Activated naive CD4-positive, alpha-beta T cell treated with anti-CD3 and anti-CD28 coated beads, Interleukin-2, amount 10 ng/mL, durations not matched to agents 7 days and 5 days (primary cell): ENCODE data around the gene POMC.
"Not testable (repeated sequence)": the region's sequence is repeated elsewhere in the genome, so short reads cannot be mapped to it uniquely, and the experiment has no call there.

Experiments used
- CTCF ChIA-PET: fragments of 350-600 bp; sonication (Branson Sonifier 250); formaldehyde crosslinking; loops from one replicate; lab custom pipeline; 2021; ENCODE audit warnings: antibody characterized with exemption; lab: Charles Lee
- DNase-seq: peaks from one replicate; pipeline ENCODE4 v3.0.0-alpha.2; 2020
- H3K27ac Mint-ChIP-seq: one replicate; pipeline ENCODE4 v1.8.0; 2021; ENCODE audit warnings: mild to moderate bottlenecking, moderate library complexity, mixed read lengths
- H3K27me3 Mint-ChIP-seq: one replicate; pipeline ENCODE4 v1.8.0; 2021; ENCODE audit warnings: mild to moderate bottlenecking, mixed read lengths
- H3K36me3 Mint-ChIP-seq: one replicate; pipeline ENCODE4 v1.8.0; 2021; ENCODE audit warnings: mixed read lengths
- H3K4me1 Mint-ChIP-seq: one replicate; pipeline ENCODE4 v1.8.0; 2021; ENCODE audit warnings: mixed read lengths
- H3K4me3 Mint-ChIP-seq: one replicate; pipeline ENCODE4 v1.8.0; 2021; ENCODE audit warnings: mild to moderate bottlenecking, moderate library complexity, mixed read lengths
- H3K9me3 Mint-ChIP-seq: one replicate; pipeline ENCODE4 v1.8.0; 2021; ENCODE audit warnings: mixed read lengths

The POMC gene

GRCh38 chr2:25140535-25140934 is 27.8 kb downstream of the POMC start:
- not testable (repeated sequence) for DNase-seq, H3K27ac Mint-ChIP-seq, H3K4me3 Mint-ChIP-seq, H3K36me3 Mint-ChIP-seq, H3K9me3 Mint-ChIP-seq, H3K4me1 Mint-ChIP-seq
- CTCF ChIA-PET, result interaction anchor here (2.3 kb wide), 1 partner anchor 12 kb away, joined by 10 read pairs; no protein-coding TSS in a partner anchor
- peaks cover 43% of the 10 kb centered on the region for H3K27me3 Mint-ChIP-seq

- H3K9me3 Mint-ChIP-seq, result no peaks in the 10 kb centered on the region
- peaks cover 11% of the 10 kb centered on the region for H3K4me1 Mint-ChIP-seq
- H3K27ac Mint-ChIP-seq, result no peak overlapping the region
- H3K4me3 Mint-ChIP-seq, result no peak overlapping the region
- peaks cover 89% of the 10 kb centered on the region for H3K27me3 Mint-ChIP-seq
- no peak for DNase-seq
- CTCF ChIA-PET, result interaction anchor here (9.0 kb wide), 1 partner anchor 157 kb away, joined by 161 read pairs; no protein-coding TSS in a partner anchor
- H3K36me3 Mint-ChIP-seq, result no peaks in the 10 kb centered on the region
These were observed 35.7 kb downstream of the POMC start for GRCh38 chr2:25132693-25133092.

- CTCF ChIA-PET, result interaction anchor here (9.0 kb wide), 1 partner anchor 157 kb away, joined by 161 read pairs; no protein-coding TSS in a partner anchor
These were observed 36.1 kb downstream of the POMC start for GRCh38 chr2:25132299-25132635.

GRCh38 chr2:25131567-25132298 is 36.6 kb downstream of the POMC start:
- Mint-ChIP-seq H3K9me3 (no peaks in the 10 kb centered on the region), H3K27me3 (peaks cover 83% of the 10 kb centered on the region), H3K4me1 (peaks cover 11% of the 10 kb centered on the region), H3K36me3 (no peaks in the 10 kb centered on the region), H3K4me3 (peak overlapping the region; percentile 10), H3K27ac (no peak overlapping the region)
- peak; percentile 52 for DNase-seq
- CTCF ChIA-PET, result interaction anchor here (3.0 to 9.0 kb wide), 2 partner anchors 156 to 722 kb away, joined by 19 to 161 read pairs; no protein-coding TSS in a partner anchor

More at GRCh38 chr2:25132299-25132635, 36.1 kb downstream of the POMC start:
- Mint-ChIP-seq H3K4me3 (no peak overlapping the region), H3K27me3 (peaks cover 88% of the 10 kb centered on the region), H3K27ac (no peak overlapping the region), H3K36me3 (no peaks in the 10 kb centered on the region), H3K4me1 (peaks cover 11% of the 10 kb centered on the region), H3K9me3 (no peaks in the 10 kb centered on the region)
- no peak for DNase-seq

- CTCF ChIA-PET, result interaction anchor here (3.0 to 9.0 kb wide), 2 partner anchors 156 to 721 kb away, joined by 19 to 161 read pairs; no protein-coding TSS in a partner anchor
- H3K27me3 Mint-ChIP-seq, result peaks cover 78% of the 10 kb centered on the region
- H3K4me1 Mint-ChIP-seq, result peaks cover 11% of the 10 kb centered on the region
- H3K9me3 Mint-ChIP-seq, result no peaks in the 10 kb centered on the region
- peak overlapping the region; percentile 10 for H3K4me3 Mint-ChIP-seq
- no peak overlapping the region for H3K27ac Mint-ChIP-seq
- H3K36me3 Mint-ChIP-seq, result no peaks in the 10 kb centered on the region
- no peak for DNase-seq
These were observed 37.2 kb downstream of the POMC start for GRCh38 chr2:25131253-25131566.

GRCh38 chr2:25129901-25130520 is 38.4 kb downstream of the POMC start:
- Mint-ChIP-seq H3K4me3 (no peak overlapping the region), H3K4me1 (peaks cover 11% of the 10 kb centered on the region), H3K27me3 (peaks cover 66% of the 10 kb centered on the region), H3K36me3 (no peaks in the 10 kb centered on the region), H3K9me3 (no peaks in the 10 kb centered on the region), H3K27ac (no peak overlapping the region)
- CTCF ChIA-PET, result interaction anchor here (1.0 to 9.0 kb wide), 6 partner anchors 10 to 720 kb away, joined by 3 to 161 read pairs (median 7); no protein-coding TSS in a partner anchor
- no peak for DNase-seq

GRCh38 chr2:25127646-25128045 is 40.7 kb downstream of the POMC start:
- Mint-ChIP-seq H3K9me3 (no peaks in the 10 kb centered on the region), H3K36me3 (no peaks in the 10 kb centered on the region), H3K27me3 (peaks cover 42% of the 10 kb centered on the region), H3K27ac (no peak overlapping the region), H3K4me3 (no peak overlapping the region), H3K4me1 (peaks cover 11% of the 10 kb centered on the region)
- CTCF ChIA-PET, result interaction anchor here (0.6 to 9.0 kb wide), 7 partner anchors 9 to 715 kb away, joined by 3 to 161 read pairs (median 4); no protein-coding TSS in a partner anchor
- no peak for DNase-seq

GRCh38 chr2:25127071-25127470 is 41.3 kb downstream of the POMC start:
- not testable (repeated sequence) for DNase-seq, H3K4me3 Mint-ChIP-seq, H3K27ac Mint-ChIP-seq, H3K36me3 Mint-ChIP-seq, H3K9me3 Mint-ChIP-seq
- CTCF ChIA-PET, result interaction anchor here (9.0 kb wide), 1 partner anchor 152 kb away, joined by 161 read pairs; no protein-coding TSS in a partner anchor
- H3K27me3 Mint-ChIP-seq, result peaks cover 37% of the 10 kb centered on the region
- peaks cover 11% of the 10 kb centered on the region for H3K4me1 Mint-ChIP-seq

- CTCF ChIA-PET, result interaction anchor here (0.7 to 9.0 kb wide), 2 partner anchors 88 to 151 kb away, joined by 4 to 161 read pairs; no protein-coding TSS in a partner anchor
- DNase-seq, result no peak
- no peak overlapping the region for H3K27ac Mint-ChIP-seq
- peaks cover 5% of the 10 kb centered on the region for H3K4me1 Mint-ChIP-seq
- peaks cover 26% of the 10 kb centered on the region for H3K27me3 Mint-ChIP-seq
- no peak overlapping the region for H3K4me3 Mint-ChIP-seq
- H3K36me3 Mint-ChIP-seq, result no peaks in the 10 kb centered on the region
- no peaks in the 10 kb centered on the region for H3K9me3 Mint-ChIP-seq
These were observed 42.4 kb downstream of the POMC start for GRCh38 chr2:25125976-25126375.

GRCh38 chr2:25125189-25125588 is 43.2 kb downstream of the POMC start:
- Mint-ChIP-seq H3K4me3 (no peak overlapping the region), H3K4me1 (peaks cover 3% of the 10 kb centered on the region), H3K36me3 (no peaks in the 10 kb centered on the region), H3K27me3 (peaks cover 18% of the 10 kb centered on the region), H3K27ac (no peak overlapping the region), H3K9me3 (no peaks in the 10 kb centered on the region)
- DNase-seq, result no peak
- CTCF ChIA-PET, result interaction anchor here (9.0 kb wide), 1 partner anchor 150 kb away, joined by 161 read pairs; no protein-coding TSS in a partner anchor

- H3K27me3 Mint-ChIP-seq, result peaks cover 7% of the 10 kb centered on the region
- DNase-seq, result no peak
- H3K27ac Mint-ChIP-seq, result no peak overlapping the region
- H3K4me1 Mint-ChIP-seq, result no peaks in the 10 kb centered on the region
- no peaks in the 10 kb centered on the region for H3K9me3 Mint-ChIP-seq
- H3K36me3 Mint-ChIP-seq, result no peaks in the 10 kb centered on the region
- H3K4me3 Mint-ChIP-seq, result no peak overlapping the region
- CTCF ChIA-PET, result interaction anchor here (0.8 kb wide), 1 partner anchor 148 kb away, joined by 3 read pairs; no protein-coding TSS in a partner anchor
These were observed 44.7 kb downstream of the POMC start for GRCh38 chr2:25123682-25124081.

GRCh38 chr2:25122367-25122766 is 46.0 kb downstream of the POMC start:
- peaks cover 8% of the 10 kb centered on the region for H3K27me3 Mint-ChIP-seq
- H3K36me3 Mint-ChIP-seq, result no peaks in the 10 kb centered on the region
- H3K9me3 Mint-ChIP-seq, result no peaks in the 10 kb centered on the region
- no peak for DNase-seq
- CTCF ChIA-PET, result no interaction called here
- no peaks in the 10 kb centered on the region for H3K4me1 Mint-ChIP-seq
- no peak overlapping the region for H3K4me3 Mint-ChIP-seq
- no peak overlapping the region for H3K27ac Mint-ChIP-seq

- H3K4me3 Mint-ChIP-seq, result no peak overlapping the region
- H3K27ac Mint-ChIP-seq, result no peak overlapping the region
- no peaks in the 10 kb centered on the region for H3K36me3 Mint-ChIP-seq
- H3K4me1 Mint-ChIP-seq, result no peaks in the 10 kb centered on the region
- no peak for DNase-seq
- CTCF ChIA-PET, result no interaction called here
- no peaks in the 10 kb centered on the region for H3K9me3 Mint-ChIP-seq
- peaks cover 16% of the 10 kb centered on the region for H3K27me3 Mint-ChIP-seq
These were observed 49.1 kb downstream of the POMC start for GRCh38 chr2:25119263-25119662.

- CTCF ChIA-PET, result interaction anchor here (0.7 kb wide), 1 partner anchor 12 kb away, joined by 3 read pairs; no protein-coding TSS in a partner anchor
- H3K9me3 Mint-ChIP-seq, result no peaks in the 10 kb centered on the region
- H3K4me1 Mint-ChIP-seq, result no peaks in the 10 kb centered on the region
- H3K4me3 Mint-ChIP-seq, result no peak overlapping the region
- H3K36me3 Mint-ChIP-seq, result no peaks in the 10 kb centered on the region
- no peak for DNase-seq
- H3K27me3 Mint-ChIP-seq, result peaks cover 16% of the 10 kb centered on the region
- no peak overlapping the region for H3K27ac Mint-ChIP-seq
These were observed 51.4 kb downstream of the POMC start for GRCh38 chr2:25116956-25117355.
